VCaP (cell line): Measurements from ENCODE around the gene FOXJ1.

Source experiments
- H3K27ac ChIP-seq: fragments of 450-650 bp; 2 replicates; pipeline ENCODE4 v1.5.1; 2017
- CTCF ChIP-seq: fragments of 450-650 bp; conservative IDR thresholded peaks from 2 replicates; pipeline ENCODE4 v1.5.1; 2017; ENCODE audit warnings: mild to moderate bottlenecking, moderate library complexity

The FOXJ1 gene

GRCh38 chr17:76157759-76158158 is 16.7 kb upstream of the FOXJ1 start:
- H3K27ac ChIP-seq = no peak overlapping the region
- TF ChIP-seq CTCF = no peak

GRCh38 chr17:76156662-76156991 is 15.6 kb upstream of the FOXJ1 start:
- TF ChIP-seq CTCF = no peak
- no peak overlapping the region for H3K27ac ChIP-seq

GRCh38 chr17:76155988-76156661 is 15.1 kb upstream of the FOXJ1 start:
- no peak overlapping the region for H3K27ac ChIP-seq
- TF ChIP-seq CTCF = no peak

GRCh38 chr17:76154936-76155845 is 14.1 kb upstream of the FOXJ1 start:
- H3K27ac ChIP-seq = no peak overlapping the region
- TF ChIP-seq CTCF = no peak

GRCh38 chr17:76154292-76154691 is 13.2 kb upstream of the FOXJ1 start:
- TF ChIP-seq CTCF = no peak

GRCh38 chr17:76153640-76154039 is 12.6 kb upstream of the FOXJ1 start:
- no peak overlapping the region for H3K27ac ChIP-seq
- TF ChIP-seq CTCF = no peak

More at GRCh38 chr17:76154292-76154691, 13.2 kb upstream of the FOXJ1 start:
- no peak overlapping the region for H3K27ac ChIP-seq

- TF ChIP-seq CTCF = no peak
- no peak overlapping the region for H3K27ac ChIP-seq
These were observed 12.2 kb upstream of the FOXJ1 start for GRCh38 chr17:76153202-76153601.
